ENCODE measurements around the gene CSTF1. TPM values are rescaled to one million over a fixed set of nuclear protein-coding genes. Genes with fewer than 3 reads are reported as not detected.

CSTF1 gene
- total RNA-seq, 1 donor from 2014 or later = 38.6 TPM

GRCh38 chr20:56442389-56443365 lies 50.2 kb downstream of the CSTF1 start:
- Mint-ChIP-seq H3K27me3 (ENCODE audit: unreplicated experiment) (no peaks in the 10 kb centered on the region), H3K9me3 (ENCODE audit: unreplicated experiment) (no peaks in the 10 kb centered on the region), H3K4me3 (ENCODE audit: unreplicated experiment) (no peak overlapping the region), H3K36me3 (ENCODE audit: unreplicated experiment) (no peaks in the 10 kb centered on the region), H3K4me1 (ENCODE audit: unreplicated experiment) (peaks cover 48% of the 10 kb centered on the region), H3K27ac (ENCODE audit: unreplicated experiment) (peak overlapping the region; percentile 78)
- no peak for TF ChIP-seq CTCF (IDR thresholded peaks at IDR 0.05)
- no peak for DNase-seq (ENCODE audit: extremely low spot score, unreplicated experiment)

GRCh38 chr20:56443654-56444540 lies 51.5 kb downstream of the CSTF1 start:
- peaks cover 42% of the 10 kb centered on the region for H3K4me1 Mint-ChIP-seq (ENCODE audit: unreplicated experiment)
- H3K27me3 Mint-ChIP-seq (ENCODE audit: unreplicated experiment) = no peaks in the 10 kb centered on the region
- H3K27ac Mint-ChIP-seq (ENCODE audit: unreplicated experiment) = peak overlapping the region; percentile 23
- no peaks in the 10 kb centered on the region for H3K36me3 Mint-ChIP-seq (ENCODE audit: unreplicated experiment)
- no peak for TF ChIP-seq CTCF (IDR thresholded peaks at IDR 0.05)
- H3K4me3 Mint-ChIP-seq (ENCODE audit: unreplicated experiment) = no peak overlapping the region
- no peak for DNase-seq (ENCODE audit: extremely low spot score, unreplicated experiment)
- H3K9me3 Mint-ChIP-seq (ENCODE audit: unreplicated experiment) = no peaks in the 10 kb centered on the region

GRCh38 chr20:56445130-56445529 lies 52.7 kb downstream of the CSTF1 start:
- no peaks in the 10 kb centered on the region for H3K36me3 Mint-ChIP-seq (ENCODE audit: unreplicated experiment)
- DNase-seq (ENCODE audit: extremely low spot score, unreplicated experiment) = no peak
- H3K27ac Mint-ChIP-seq (ENCODE audit: unreplicated experiment) = no peak overlapping the region
- no peaks in the 10 kb centered on the region for H3K9me3 Mint-ChIP-seq (ENCODE audit: unreplicated experiment)
- H3K27me3 Mint-ChIP-seq (ENCODE audit: unreplicated experiment) = no peaks in the 10 kb centered on the region
- H3K4me3 Mint-ChIP-seq (ENCODE audit: unreplicated experiment) = no peak overlapping the region
- H3K4me1 Mint-ChIP-seq (ENCODE audit: unreplicated experiment) = peaks cover 30% of the 10 kb centered on the region
- no peak for TF ChIP-seq CTCF (IDR thresholded peaks at IDR 0.05)

GRCh38 chr20:56445540-56445939 lies 53.1 kb downstream of the CSTF1 start:
- DNase-seq (ENCODE audit: extremely low spot score, unreplicated experiment) = no peak
- Mint-ChIP-seq H3K9me3 (ENCODE audit: unreplicated experiment) (no peaks in the 10 kb centered on the region), H3K36me3 (ENCODE audit: unreplicated experiment) (no peaks in the 10 kb centered on the region), H3K27me3 (ENCODE audit: unreplicated experiment) (no peaks in the 10 kb centered on the region), H3K4me3 (ENCODE audit: unreplicated experiment) (no peak overlapping the region), H3K27ac (ENCODE audit: unreplicated experiment) (no peak overlapping the region), H3K4me1 (ENCODE audit: unreplicated experiment) (peaks cover 26% of the 10 kb centered on the region)
- no peak for TF ChIP-seq CTCF (IDR thresholded peaks at IDR 0.05)
